HG03135 (cell line): Measurements from ENCODE around the gene BTG2.
"Not testable (repeated sequence)": the region's sequence is repeated elsewhere in the genome, so short reads cannot be mapped to it uniquely, and the experiment has no call there.

ENCODE experiments used
- ATAC-seq: cut with Tn5 transposase; IDR thresholded peaks from one replicate; pipeline ENCODE4 v1.9.1; 2021; ENCODE audit warnings: mild to moderate bottlenecking, moderate library complexity; ENCODE audit not compliant: unreplicated experiment

BTG2 gene

DNA sequence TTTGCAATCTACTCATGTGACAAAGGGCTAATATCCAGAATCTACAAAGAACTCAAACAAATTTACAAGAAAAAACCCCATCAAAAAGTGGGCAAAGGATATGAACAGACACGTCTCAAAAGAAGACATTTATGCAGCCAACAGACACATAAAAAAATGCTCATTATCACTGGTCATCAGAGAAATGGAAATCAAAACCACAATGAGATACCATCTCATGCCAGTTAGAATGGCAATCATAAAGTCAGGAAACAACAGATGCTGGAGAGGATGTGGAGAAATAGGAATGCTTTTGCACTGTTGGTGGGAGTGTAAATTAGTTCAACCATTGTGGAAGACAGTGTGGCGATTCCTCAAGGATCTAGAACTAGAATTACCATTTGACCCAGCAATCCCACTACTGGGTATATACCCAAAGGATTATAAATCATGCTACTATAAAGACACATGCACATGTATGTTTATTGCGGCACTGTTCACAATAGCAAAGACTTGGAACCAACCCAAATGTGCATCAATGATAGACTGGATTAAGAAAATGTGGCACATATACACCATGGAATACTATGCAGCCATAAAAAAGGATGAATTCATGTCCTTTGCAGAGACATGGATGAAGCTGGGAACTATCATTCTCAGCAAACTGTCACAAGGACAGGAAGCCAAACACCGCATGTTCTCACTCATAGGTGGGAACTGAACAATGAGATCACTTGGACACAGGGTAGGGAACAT is 8.9 kb downstream of the BTG2 start:
- not testable (repeated sequence) for ATAC-seq

GRCh38 chr1:203316626-203317093 is 11.3 kb downstream of the BTG2 start:
- no peak for ATAC-seq

- ATAC-seq = no peak
Observed at GRCh38 chr1:203317429-203318228, 12.3 kb downstream of the BTG2 start.

GRCh38 chr1:203318229-203318517 is 12.9 kb downstream of the BTG2 start:
- no peak for ATAC-seq

DNA sequence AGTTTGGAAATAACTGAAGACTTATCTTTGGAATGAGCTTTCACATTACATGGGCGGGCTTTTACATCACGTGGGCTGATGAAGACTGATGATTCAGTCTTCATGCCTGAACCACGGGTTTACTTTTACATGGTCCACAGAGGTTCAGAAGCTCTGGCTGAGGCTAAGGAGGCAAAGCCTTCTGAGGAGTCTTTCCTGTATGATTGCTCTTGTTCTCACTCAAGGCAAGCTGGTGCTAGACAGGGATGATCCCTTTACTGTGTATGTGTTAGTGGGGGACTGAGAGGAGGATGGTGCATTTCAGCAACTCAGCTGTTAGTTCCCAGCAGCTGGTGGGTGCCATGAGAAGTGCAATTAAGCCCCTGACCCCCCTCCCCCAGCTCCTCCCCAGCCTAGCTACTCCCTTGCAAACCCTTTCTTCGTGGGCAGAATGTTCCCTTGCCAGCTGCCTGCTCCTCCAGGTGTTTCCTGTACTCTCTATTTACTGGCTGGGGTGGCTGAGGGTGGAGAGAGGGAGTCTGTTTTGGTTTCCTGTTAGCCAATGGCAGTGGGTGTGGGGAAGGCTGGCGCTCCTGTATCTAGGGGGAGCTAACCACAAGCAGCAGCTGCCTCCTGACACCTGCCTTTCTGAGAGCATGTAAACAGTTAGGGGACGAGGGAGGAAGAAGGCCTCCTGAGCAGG is 15.4 kb downstream of the BTG2 start:
- peak; percentile 61 for ATAC-seq

DNA sequence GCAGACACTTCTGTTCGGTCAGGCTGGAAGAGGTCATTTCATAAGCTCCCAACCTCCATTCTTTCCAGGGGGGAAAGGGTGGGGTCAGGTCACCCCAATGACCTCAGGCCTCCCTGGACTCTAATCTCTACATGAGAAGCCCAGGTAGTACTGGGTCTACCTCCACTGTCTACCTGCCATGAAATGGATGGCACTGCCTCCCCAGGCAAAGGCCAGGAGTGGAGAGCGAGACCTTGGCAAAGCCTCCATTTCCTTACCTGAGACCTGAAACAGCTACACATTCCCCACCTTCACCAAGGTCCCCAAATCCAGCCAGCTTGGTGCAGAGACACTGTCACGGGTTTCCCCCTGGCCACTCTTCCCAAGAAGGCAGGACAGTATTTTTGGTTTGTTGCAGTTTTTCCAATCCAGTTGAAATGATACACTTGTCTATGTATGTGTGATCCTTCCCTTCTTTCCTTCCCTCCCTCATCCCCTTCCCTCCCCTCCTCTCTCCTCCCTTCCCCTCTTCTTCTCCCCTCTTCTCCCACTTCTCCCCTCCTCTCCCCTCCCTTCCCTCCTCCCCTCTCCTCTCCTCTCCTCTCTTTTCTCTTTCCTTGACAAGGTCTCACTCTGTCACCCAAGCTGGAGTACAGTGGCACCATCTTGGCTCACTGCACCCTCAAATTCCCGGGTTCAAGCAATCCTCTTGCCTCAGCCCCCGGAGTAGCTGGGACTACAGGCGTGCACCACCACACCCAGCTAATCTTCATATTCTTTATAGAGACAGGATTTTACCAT is 16.1 kb downstream of the BTG2 start:
- ATAC-seq = no peak

DNA sequence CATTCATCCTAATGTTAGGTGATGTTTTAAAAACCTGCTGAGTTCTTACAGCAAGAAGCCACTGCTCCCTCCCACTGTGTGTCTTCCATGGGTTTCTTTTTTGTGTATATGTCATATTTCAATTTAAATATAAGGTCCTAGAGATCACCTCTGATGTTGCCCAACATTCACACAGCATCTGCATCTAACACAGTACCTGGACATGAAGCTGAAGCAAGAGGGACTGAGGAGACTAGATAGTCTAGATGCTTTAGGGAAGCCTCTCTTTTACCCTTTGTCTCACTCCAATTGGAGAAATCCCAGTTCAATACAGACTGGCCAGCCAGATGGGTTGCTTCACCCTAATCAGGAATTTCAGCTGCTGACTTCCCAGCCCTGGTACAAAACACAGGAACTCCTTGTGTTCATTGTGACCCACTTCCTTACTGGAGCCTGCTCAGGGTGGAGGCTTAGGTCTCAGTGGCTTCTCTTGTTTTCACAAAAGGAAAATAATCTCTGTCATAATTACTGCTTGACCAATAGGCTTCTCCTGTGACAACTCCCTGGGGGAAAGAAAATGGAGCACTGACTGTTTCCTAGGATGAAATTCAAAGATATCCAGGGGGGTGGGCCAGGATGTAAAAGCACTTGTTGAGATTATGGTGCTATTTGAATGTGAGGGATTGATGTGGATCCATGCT is 17.3 kb downstream of the BTG2 start:
- ATAC-seq = no peak

DNA sequence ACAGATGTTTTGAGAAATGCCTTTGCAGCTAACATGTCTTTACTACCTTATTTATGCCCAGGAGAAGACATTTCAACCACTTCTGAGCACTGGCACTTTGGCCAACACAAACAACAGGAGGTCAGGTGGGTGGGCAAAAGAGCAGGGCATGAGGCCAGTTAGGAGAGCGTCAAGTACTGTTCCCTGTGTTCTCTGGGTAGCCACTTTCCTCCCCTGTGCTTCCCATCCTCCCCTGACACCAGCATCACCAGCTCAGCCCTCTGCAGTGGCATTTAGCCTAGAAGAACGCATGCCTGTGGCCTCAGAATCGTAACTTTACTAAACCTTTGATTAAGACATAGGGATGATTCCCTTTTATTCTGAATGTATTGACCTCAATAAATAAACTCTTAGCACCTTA is 18.3 kb downstream of the BTG2 start:
- no peak for ATAC-seq

DNA sequence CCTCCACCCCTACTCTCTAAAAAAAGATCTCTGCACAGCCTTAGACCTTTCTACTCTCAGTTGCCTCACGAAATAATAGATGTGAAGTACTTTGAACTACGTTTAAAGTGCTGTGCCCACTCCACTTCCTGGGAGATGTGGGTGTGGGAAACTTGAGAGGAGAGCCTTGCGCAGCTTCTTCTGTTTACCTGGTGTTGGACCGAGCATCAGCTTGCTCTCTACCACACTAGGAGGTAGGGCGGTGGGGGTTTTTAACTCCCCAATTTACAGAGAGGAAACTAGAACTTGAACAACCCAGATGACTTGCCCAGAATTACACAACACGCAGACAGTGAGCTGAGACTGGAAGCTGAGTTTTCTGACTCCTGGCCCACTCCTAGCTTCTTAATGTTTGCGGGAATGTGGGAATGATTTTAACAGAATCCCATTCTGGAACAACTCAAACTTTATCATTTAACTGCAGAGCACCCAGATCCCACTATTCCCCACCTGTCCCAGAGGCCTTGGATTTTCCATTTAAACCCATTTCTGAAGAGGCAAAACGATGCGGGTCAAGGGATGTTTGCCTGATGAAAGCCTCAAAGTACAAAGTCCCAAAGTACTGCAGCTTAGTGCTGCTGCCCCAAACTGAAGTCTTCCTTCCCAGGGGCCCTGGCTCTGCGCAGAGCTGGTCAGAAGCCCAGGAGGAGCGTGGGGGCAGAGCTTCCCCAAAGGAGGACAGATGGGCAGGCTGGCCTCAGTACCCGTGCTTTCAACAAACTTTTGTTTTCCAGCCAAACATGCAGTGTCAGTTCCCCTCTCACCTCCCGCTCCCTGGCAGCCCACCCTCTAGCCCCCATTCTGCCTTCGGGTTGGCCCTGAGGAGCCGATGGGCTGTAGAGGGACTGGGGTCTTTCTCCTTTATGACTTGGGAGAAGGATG is 19.0 kb downstream of the BTG2 start:
- no peak for ATAC-seq

DNA sequence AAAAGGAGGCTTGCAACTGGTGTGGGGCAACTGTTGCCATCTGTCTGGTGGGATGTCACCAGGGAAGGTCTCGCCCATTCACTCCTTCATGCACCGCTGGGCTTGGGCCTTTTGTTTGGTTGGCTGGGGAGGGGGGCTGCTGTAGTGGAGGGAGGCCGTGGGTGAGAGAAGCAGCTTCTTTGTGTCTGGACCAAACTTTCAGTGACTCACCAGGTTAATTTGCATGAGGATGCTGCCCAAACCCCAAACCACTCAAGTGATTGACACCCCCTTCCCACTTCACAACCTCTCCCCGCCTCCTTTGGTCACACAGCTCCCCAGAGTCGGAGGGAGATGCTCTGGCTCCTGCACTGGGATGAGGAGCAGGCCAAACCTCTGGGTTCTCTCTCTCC is 19.7 kb downstream of the BTG2 start:
- ATAC-seq = peak; percentile 34

- no peak for ATAC-seq
Observed at GRCh38 chr1:203325418-203326091, 20.2 kb downstream of the BTG2 start.

GRCh38 chr1:203326830-203327683 is 21.7 kb downstream of the BTG2 start:
- ATAC-seq = peak; percentile 63

DNA sequence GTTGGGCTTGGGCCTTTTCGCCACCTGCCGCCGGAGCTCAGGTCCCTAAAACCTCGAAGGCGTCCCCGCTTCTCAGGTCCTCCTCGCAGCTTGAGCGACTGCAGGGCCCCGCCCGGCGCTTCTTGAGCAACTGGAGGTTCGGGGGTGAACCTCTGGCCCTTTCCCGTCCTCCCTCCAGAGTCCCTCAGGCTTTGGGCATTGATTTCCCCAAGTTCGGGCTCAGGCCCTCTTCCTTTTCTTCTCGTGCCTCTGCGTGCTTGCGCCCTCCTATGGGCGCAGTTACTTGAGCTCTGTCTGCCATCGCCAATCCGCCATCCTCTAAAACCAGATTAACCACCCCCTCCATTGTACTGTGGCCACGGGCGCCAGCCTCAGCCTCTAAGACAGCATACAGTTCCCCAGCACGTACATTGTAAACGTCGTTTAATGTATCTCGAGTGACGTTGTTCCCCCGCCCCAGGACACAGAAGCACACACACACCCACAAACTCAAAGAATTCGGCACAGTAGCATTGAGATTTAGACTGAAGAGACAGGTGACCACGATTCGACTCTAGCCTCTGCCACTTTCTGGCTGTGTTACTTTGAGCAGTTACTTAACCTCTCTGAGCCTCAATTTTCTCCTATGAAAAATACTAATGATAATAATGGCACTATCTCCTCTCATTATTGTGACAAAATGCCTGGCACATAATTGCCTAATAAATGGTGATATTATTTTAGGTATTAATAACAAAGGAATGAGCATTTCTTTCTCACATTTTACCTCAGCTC is 22.6 kb downstream of the BTG2 start:
- peak; percentile 20 for ATAC-seq

DNA sequence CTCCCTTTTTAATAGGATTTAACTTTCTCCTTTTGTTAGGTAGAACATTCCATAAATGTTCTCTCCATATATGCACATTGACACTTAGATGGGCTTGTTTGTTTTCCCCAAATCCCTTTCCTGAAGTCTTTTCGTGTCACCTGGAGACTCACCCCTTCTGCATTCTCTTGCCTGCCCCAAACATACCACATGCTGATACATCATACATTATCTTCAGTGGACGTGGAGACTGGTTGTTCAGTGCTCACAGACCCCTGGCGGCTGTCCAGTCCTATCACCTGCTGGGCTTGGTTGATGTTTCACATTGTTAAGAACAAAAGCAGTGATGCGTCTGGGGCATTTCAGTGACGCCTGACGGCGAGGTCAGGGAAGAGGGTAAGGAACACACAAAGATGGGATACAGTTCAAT is 23.4 kb downstream of the BTG2 start:
- ATAC-seq = no peak

GRCh38 chr1:203331224-203331623 is 25.9 kb downstream of the BTG2 start:
- no peak for ATAC-seq

DNA sequence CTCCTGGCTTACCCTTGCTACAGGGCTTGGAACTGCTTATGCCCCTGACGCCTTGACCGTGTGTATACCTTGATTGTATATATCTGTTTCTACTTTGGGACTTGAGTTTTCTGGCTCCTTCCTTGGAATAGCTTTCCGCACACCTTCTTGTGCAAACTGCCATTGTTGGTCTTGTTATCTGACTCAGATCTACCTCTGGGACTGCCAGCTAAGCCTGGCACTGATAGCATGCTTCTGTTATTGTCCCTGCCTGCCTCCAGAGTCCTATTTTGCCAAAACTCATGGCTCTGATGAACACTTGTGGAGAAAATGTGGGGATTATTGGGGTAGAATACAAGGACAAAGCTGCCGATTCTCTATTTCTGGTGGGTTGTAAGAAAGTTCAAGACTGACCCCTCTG is 30.2 kb downstream of the BTG2 start:
- no peak for ATAC-seq

- no peak for ATAC-seq
Observed at GRCh38 chr1:203336097-203336496, 30.8 kb downstream of the BTG2 start.
